SU-DHL-6 (cell line): ENCODE measurements around the gene ARMH3.

Experiments used
- CTCF ChIP-seq: fragments of 200-600 bp; sonication (generic); IDR thresholded peaks from one replicate; pipeline ENCODE4 v1.5.1; 2017; ENCODE audit warnings: antibody characterized with exemption, mild to moderate bottlenecking, low read length, moderate library complexity; ENCODE audit not compliant: insufficient read depth, poor library complexity, severe bottlenecking
- EZH2phosphoT487 ChIP-seq: fragments of 200-600 bp; sonication (generic), shearing (Covaris generic); conservative IDR thresholded peaks from 2 replicates; pipeline ENCODE4 v1.6.1; 2018; ENCODE audit warnings: mild to moderate bottlenecking, antibody characterized with exemption, low read length, moderate library complexity, mixed read lengths

GRCh38 chr10:101878869-101879268 is 177.1 kb downstream of the ARMH3 start:
- TF ChIP-seq CTCF: no peak
- no peak for TF ChIP-seq EZH2phosphoT487
